OCI-LY3 (cell line): ENCODE results near the gene RAG2.

Experiments used
- EZH2phosphoT487 ChIP-seq: fragments of 200-600 bp; shearing (Covaris generic); IDR thresholded peaks from 2 replicates; pipeline ENCODE4 v1.6.1; 2018; ENCODE audit warnings: antibody characterized with exemption, mixed run types, low read depth
- TF ChIP-seq, protein P1 (sequence below): fragments of 200-600, 300-600 bp; sonication (generic); IDR thresholded peaks from 2 replicates; pipeline ENCODE4 v1.5.1; 2014; ENCODE audit warnings: antibody characterized with exemption, low read length, low read depth

DNA sequence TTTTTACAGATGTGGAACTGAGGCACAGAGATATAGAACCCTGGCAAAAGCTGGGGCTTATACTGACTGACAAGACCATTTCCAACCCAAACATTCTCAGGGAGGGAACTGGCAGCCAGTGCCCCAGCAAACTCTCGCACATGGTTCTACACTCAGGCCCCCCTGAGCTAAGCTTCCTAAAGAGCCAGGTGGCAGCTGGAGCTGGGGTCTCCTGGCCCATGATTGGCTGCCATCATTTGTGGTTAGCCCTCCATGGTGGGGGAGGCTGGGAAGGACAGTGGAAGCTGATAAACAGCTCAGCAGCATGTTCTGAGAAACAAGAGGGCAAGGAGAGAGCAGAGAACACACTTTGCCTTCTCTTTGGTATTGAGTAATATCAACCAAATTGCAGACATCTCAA lies 30.3 kb downstream of the RAG2 start, which contains the start of gene RAG1:
- TF ChIP-seq, protein P1, sequence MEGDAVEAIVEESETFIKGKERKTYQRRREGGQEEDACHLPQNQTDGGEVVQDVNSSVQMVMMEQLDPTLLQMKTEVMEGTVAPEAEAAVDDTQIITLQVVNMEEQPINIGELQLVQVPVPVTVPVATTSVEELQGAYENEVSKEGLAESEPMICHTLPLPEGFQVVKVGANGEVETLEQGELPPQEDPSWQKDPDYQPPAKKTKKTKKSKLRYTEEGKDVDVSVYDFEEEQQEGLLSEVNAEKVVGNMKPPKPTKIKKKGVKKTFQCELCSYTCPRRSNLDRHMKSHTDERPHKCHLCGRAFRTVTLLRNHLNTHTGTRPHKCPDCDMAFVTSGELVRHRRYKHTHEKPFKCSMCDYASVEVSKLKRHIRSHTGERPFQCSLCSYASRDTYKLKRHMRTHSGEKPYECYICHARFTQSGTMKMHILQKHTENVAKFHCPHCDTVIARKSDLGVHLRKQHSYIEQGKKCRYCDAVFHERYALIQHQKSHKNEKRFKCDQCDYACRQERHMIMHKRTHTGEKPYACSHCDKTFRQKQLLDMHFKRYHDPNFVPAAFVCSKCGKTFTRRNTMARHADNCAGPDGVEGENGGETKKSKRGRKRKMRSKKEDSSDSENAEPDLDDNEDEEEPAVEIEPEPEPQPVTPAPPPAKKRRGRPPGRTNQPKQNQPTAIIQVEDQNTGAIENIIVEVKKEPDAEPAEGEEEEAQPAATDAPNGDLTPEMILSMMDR = no peak
- no peak for TF ChIP-seq EZH2phosphoT487
